Stimulated activated CD4-positive, alpha-beta T cell treated with anti-CD3 and anti-CD28 coated beads, Interleukin-15, amount 100 ng/mL, for 1 hour (primary cell): ENCODE measurements around the gene ENPP3.
"Not testable (repeated sequence)": the region's sequence is repeated elsewhere in the genome, so short reads cannot be mapped to it uniquely, and the experiment has no call there.

Source experiments
- DNase-seq, 2 donors: peaks; one replicate each; pipeline ENCODE4 v3.0.0-alpha.2; 2020; ENCODE audit warnings: low read depth in 1 of 2, low spot score in 1 of 2

ENPP3 gene

DNA sequence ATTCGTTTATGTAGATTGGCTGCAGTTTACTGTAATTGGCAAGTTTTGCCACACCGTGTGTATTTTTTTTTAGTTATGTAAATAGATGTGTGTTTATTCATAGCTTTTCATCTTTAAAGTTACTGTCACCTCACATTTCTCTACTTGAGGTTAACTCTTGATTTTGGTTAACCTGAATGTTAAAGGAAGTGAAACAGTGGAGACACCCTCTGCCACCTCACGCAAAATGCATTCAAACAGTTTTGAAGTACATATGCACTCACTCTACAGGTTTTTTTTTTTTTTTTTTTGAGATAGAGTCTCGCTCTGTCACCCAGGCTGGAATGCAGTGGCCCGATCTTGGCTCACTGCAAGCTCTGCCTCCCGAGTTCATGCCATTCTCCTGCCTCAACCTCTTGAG is 46.4 kb downstream of the ENPP3 start:
- DNase-seq = no peak

GRCh38 chr6:131685266-131685780 is 48.2 kb downstream of the ENPP3 start:
- no peak for DNase-seq

DNA sequence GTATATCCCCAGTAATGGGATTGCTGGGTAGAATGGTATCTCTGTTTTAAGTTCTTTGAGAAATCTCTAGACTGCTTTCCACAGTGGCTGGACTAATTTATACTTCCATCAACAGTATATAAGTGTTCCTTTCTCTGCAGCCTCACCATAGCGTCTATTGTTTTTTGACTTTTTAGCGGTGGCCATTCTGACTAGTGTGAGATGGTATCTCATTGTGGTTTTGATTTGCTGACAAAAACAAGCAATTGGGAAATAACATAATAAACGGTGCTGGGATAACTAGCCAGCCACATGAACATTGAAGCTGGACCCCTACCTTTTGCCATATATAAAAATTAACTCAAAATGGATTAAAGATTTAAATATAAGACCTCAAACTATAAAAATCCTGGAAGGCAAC is 49.9 kb downstream of the ENPP3 start:
- no peak for DNase-seq

DNA sequence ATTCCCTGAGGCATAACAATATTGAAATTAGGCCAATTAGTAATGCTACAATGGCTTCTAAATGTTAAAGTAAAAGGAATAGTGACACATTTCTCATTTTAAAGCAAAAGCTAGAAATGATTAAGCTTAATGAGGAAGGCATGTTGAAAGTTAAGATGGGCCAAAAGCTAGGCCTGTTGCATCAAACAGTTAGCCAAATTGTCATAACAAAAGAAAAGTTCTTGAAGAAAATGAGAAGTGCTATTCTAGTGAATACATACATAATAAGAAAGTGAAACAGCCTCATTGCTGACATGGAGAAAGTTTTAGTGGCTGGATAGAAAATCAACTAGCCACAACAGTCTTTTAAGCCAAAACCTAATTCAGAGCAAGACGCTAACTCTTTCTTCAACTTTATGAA is 51.2 kb downstream of the ENPP3 start:
- DNase-seq = no peak

- DNase-seq = no peak
Measured at GRCh38 chr6:131692031-131692430, 54.9 kb downstream of the ENPP3 start.

GRCh38 chr6:131692589-131692988 is 55.5 kb downstream of the ENPP3 start:
- no peak for DNase-seq

- no peak for DNase-seq
Measured at GRCh38 chr6:131693384-131693783, 56.3 kb downstream of the ENPP3 start.

GRCh38 chr6:131694832-131695426 is 57.8 kb downstream of the ENPP3 start:
- DNase-seq = no peak

DNA sequence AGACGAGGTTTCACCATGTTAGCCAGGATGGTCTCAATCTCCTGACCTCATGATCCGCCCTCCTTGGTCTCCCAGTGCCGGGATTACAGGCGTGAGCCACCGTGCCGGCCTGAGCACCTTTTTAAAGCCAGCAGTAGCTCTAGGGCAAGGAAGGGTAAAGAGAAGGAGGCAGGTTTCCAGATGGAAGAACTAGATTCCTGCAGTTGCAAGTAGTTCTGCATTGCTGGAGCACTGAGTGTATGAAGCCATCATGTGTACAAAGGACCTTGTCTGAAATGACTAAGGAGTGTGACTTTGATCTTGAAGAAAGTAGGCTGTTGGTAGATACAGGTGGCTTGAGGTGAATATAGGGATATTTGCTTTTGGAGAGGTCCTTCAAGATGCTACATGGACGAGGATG is 59.9 kb downstream of the ENPP3 start:
- no peak for DNase-seq

GRCh38 chr6:131700851-131701250 is 63.7 kb downstream of the ENPP3 start:
- DNase-seq = not testable (repeated sequence)

- not testable (repeated sequence) for DNase-seq
Measured at GRCh38 chr6:131703905-131704304, 66.8 kb downstream of the ENPP3 start.

- not testable (repeated sequence) for DNase-seq
Measured at GRCh38 chr6:131710917-131711316, 73.8 kb downstream of the ENPP3 start, which contains the start of gene CTAGE9. Gene CTAGE9 (minus strand): TSS chr6:131711017. CDS start chr6:131711017, 0 bp downstream.

- not testable (repeated sequence) for DNase-seq
Measured at GRCh38 chr6:131715567-131715966, 78.5 kb downstream of the ENPP3 start.

DNA sequence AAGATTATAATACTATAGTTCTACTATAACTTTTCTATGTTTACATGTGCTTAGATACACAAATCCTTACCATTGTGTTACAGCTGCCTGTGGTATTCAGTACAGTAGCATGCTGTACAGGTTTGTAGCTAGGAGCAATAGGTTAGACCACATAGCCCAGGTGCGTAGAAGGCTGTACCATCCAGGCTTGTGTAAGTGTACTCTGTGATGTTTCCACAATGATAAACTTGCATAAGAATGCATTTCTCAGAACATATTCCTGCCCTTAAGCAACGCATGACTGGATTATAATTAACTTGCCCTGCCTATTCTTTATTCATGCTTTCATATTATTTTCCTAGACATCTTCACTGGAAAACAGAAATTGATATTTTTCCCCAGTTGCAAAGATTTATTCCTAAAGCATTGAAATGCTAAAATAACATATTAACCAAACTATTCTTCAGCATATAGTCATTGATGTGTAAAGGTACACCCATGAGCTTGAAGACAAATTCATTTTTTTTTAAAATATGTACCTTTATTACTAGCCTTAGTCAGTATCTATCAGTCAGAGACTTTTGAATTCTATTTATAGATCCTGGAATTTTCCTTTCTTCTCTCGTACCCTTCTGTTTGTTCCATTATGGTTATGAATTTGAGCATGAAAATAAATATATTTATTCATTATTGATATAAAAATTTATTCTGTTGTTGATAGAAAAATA is 80.9 kb downstream of the ENPP3 start:
- DNase-seq = no peak

DNA sequence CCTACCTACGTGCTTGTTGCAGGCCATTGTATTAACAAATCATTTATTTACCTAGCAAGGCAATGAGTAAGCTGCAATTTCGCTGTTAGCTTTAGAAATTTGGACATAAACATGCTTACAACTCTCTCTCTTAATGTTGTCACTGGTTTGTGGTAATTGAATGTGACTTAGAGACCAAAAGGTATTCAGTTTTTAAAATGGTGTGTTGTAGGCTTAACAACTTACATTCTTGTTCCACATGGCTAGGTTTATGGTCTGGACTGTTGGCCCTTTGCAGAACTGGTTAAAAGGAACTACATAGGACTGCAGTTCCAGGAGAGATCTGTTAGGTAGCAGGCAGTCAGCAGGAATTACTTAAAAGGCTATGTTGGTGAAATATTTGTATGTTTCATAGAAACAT is 84.1 kb downstream of the ENPP3 start:
- no peak for DNase-seq

DNA sequence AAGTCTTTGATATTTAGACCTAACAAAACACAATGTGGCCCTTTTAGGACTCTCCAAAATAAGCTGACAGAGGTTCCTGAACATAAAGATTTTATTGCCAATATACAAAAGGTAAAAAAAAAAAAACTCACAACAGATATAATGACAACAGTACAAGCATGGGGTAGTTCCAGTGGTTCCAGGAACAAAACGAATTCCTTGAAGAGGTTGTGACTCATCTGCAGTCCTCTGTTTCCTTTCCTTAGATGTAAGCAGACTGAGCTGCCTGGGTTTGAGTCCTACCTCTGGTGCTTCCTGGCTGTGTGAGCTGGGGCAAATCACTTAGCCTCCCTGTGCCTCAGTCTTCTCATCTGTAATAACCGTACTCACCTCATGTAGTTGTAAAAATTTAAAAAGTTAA is 87.0 kb downstream of the ENPP3 start:
- no peak for DNase-seq

DNA sequence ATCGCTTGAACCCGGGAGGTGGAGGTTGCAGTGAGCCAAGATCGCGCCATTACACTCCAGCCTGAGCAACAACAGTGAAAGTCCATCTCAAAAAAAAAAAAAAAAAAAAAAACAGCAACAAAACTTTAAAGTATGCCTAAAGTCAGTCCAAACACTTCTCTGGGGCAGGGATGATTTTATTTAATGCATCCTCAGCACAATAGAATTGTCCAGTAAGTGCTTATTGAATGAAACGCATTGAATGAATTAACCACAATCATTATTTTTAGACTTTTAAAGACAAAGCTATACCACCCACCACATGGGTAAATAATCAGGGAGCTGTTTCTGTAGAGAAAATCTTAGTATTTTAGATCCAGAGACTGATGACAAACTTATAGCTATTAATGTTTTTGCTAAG is 90.4 kb downstream of the ENPP3 start:
- DNase-seq = no peak

GRCh38 chr6:131727868-131728267 is 90.8 kb downstream of the ENPP3 start:
- no peak for DNase-seq

GRCh38 chr6:131728296-131728939 is 91.3 kb downstream of the ENPP3 start:
- DNase-seq = no peak

DNA sequence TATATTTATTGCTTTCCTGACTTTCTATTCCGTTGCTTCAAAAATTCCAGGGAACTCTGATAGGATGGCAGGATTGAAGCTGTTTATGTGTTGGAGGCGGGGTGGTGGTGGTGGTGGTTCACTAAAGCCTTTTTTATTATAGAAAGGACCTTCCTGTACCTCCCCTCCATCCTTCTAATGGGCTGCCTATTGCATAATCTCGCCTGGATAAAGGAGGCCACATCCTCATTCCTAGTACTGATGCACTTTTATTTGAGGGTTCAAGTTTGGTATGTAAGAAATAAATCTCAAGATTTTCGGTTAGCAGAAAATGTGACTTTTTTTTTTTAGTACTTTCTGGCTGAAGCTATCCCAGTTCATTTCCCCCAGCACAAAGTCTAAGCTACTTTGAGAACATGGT is 92.4 kb downstream of the ENPP3 start:
- no peak for DNase-seq

DNA sequence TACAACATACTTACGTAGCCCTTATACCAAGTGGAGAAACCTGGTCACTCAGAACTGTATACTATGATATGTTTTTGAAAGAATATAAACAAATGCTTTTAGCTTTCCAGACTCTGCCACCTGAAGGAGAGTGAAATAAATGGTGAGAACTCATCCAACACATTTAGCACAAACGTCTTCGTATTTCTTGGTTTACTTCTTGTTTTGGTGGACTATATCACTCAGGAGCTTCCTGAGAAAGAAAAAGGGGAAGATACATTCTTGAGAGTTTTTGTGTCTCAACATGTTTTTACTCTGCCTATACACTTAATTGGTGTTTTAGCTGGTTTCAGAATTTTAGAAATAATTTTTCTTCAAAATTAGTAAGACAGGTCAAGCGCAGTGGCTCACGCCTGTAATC is 93.2 kb downstream of the ENPP3 start:
- no peak for DNase-seq

GRCh38 chr6:131731224-131731623 is 94.1 kb downstream of the ENPP3 start:
- DNase-seq = no peak
